Measurements from ENCODE around the gene BCAR3.
A peak's percentile ranks its signal among the peaks of the same experiment; 100 is the strongest.

BCAR3 gene

DNA sequence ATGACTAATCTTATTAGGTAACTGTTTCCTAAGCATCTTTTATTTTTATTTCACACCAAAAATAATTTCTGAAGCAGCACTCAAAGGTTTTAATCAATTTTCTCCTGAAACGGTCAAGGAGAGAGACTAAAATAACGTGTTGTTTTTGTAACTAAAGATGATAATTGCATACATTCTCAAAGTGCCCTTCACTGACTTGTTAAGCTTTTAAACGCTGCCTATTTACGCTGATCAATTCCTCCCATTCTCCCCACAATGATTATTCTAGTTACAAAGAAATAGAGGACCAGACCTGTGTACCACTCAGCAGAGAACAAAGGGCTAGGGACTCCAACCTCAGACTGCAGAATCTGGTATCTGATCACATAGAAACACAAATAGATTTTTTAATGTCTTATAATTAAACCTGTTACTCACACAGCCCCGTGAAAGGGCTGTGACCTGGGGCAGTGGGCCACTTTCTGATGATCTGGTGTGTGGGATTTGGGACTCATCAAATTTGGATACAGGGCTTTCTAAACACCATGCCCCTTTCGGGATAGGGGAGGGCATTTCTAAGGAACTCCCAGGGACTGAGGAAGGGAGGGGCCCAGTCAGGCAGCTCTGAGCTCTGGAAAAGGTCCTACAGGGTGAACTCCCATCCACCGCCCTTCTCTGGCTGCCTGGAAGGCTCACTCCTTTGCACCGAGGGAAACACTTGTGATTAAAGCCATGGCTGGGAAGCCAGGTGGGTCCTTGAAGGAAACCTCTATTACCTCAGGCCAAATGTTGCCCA, 65.2 kb downstream of the BCAR3 start:
- no peak overlapping the region for H2AFZ ChIP-seq (ENCODE audit: low read length)
- peak overlapping the region; percentile 6 for H3K18ac ChIP-seq (ENCODE audit: low read length)
- no peak overlapping the region for H3K4ac ChIP-seq (ENCODE audit: low read length)
- H2BK12ac ChIP-seq (ENCODE audit: low read length), result no peak overlapping the region
- no peak overlapping the region for H3K23ac ChIP-seq (ENCODE audit: low read depth, low read length, poor library complexity)
- H3K9ac ChIP-seq (ENCODE audit: low read depth, low read length, poor library complexity), result no peak overlapping the region
- no peak overlapping the region for H3K4me3 ChIP-seq (ENCODE audit: low read length in 2 of 2)
- WGBS, 2 donors (ENCODE audit: extremely low coverage in 2 of 2, insufficient read length in 2 of 2, insufficient replicate concordance in 1 of 2), result no CpG with 5 or more reads among the region's 8 CpGs
- peaks cover 0 to 24% of the 10 kb centered on the region in 2 donors for H3K36me3 ChIP-seq (replicated peaks in 1 of 2; ENCODE audit: control insufficient read depth in 2 of 2, insufficient read depth in 2 of 2, low read length in 2 of 2)
- peak overlapping the region; percentile 34 for H3K27ac ChIP-seq (replicated peaks; ENCODE audit: low read length)
- H2BK120ac ChIP-seq (ENCODE audit: low read depth, low read length), result no peak overlapping the region
- H3K9me3 ChIP-seq (replicated peaks in 1 of 2; ENCODE audit: control insufficient read depth in 2 of 2, insufficient read depth in 1 of 2, low read depth in 1 of 2, low read length in 2 of 2), result no peaks in the 10 kb centered on the region
- H3K79me1 ChIP-seq (ENCODE audit: low read depth, low read length), result peaks cover 1% of the 10 kb centered on the region
- no peak for DNase-seq (ENCODE audit: low spot score)
- no peaks in the 10 kb centered on the region for H3K27me3 ChIP-seq (ENCODE audit: control insufficient read depth in 3 of 3, insufficient read depth in 3 of 3, low read depth in 1 of 3, low read length in 3 of 3)
- H3K4me2 ChIP-seq (ENCODE audit: insufficient read depth, low read length, poor library complexity, severe bottlenecking), result no peak overlapping the region
- no peak overlapping the region for H4K8ac ChIP-seq (ENCODE audit: low read depth, low read length)
- H3K4me1 ChIP-seq (ENCODE audit: control insufficient read depth in 2 of 2, insufficient read depth in 1 of 2, low read depth in 1 of 2, low read length in 2 of 2), result peaks cover 27 to 40% of the 10 kb centered on the region in 2 donors
- no peak overlapping the region for H2BK15ac ChIP-seq (ENCODE audit: low read length)
- H4K91ac ChIP-seq (ENCODE audit: low read depth, low read length, poor library complexity), result no peak overlapping the region
- H3K14ac ChIP-seq (ENCODE audit: low read length), result no peak overlapping the region
- H2BK5ac ChIP-seq (ENCODE audit: low read length), result no peak overlapping the region
- no peak overlapping the region for H2AK5ac ChIP-seq (ENCODE audit: low read depth, low read length)

DNA sequence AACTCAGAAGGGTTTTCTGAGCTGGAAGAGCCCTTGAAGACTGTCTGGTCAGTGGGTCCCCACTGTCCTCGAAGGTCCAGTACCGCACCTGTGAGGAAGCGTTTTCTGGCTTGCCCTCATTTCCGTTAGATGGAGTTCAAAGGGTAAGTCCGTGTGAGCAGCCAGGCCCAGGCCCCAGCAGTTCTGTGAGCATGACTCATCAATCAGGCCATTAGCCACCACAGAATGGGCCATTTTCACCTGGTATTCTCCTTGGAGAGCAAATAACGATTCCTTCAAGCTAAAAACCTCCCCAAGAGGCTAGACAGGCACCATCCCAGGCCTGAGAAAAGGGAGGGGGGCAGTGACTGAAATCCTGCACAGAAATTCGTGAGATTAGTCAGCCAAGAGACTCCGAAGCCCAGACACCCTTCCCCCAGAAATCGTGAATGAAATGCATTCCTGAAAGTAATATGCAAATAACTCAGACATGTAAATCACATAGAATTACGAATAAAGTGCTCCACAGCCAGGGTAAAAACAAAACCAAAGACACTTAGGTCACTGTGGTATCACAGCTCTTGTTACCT, 66.0 kb downstream of the BCAR3 start:
- H3K4me3 ChIP-seq (ENCODE audit: low read length in 2 of 2), result no peak overlapping the region

DNA sequence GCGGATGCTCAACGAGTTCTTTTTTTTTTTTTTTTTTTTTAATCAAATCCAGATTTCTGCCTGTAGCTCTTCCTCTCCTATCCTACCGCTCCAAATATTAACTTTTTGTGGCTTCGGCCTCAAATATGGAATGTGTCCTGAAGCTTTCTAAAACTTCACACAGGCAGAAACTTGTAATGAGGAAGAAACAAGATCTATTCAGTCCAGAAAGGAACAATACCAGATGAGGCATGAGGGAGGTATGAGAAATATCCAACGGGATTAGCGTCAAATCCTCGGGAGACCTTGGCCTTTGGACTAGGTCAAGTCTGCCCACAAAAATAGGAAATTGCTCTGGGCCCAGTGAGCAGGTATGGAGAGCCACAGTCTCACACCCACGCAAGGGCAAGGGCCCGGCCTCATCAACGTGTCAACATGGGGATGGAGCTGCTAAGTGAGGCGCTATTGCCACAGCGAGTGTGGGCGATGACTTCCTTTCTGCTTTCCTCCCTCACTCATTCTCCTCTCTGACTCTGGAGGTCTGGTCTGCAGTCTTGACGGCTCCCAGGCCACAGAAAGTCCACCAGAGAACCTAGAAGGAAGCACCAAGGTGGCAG, 66.6 kb downstream of the BCAR3 start:
- DNase-seq (ENCODE audit: low spot score), result no peak
- no CpG with 5 or more reads among the region's 14 CpGs for WGBS, 2 donors (ENCODE audit: extremely low coverage in 2 of 2, insufficient read length in 2 of 2, insufficient replicate concordance in 1 of 2)

More for the DNA sequence above, 66.0 kb downstream of the BCAR3 start:
- H4K8ac ChIP-seq (ENCODE audit: low read depth, low read length), result no peak overlapping the region
- H2BK120ac ChIP-seq (ENCODE audit: low read depth, low read length), result no peak overlapping the region
- H3K4me1 ChIP-seq (ENCODE audit: control insufficient read depth in 2 of 2, insufficient read depth in 1 of 2, low read depth in 1 of 2, low read length in 2 of 2), result peaks cover 27 to 40% of the 10 kb centered on the region in 2 donors
- no peak overlapping the region for H3K4me2 ChIP-seq (ENCODE audit: insufficient read depth, low read length, poor library complexity, severe bottlenecking)
- H3K4ac ChIP-seq (ENCODE audit: low read length), result no peak overlapping the region
- H3K27me3 ChIP-seq (ENCODE audit: control insufficient read depth in 3 of 3, insufficient read depth in 3 of 3, low read depth in 1 of 3, low read length in 3 of 3), result no peaks in the 10 kb centered on the region
- H3K23ac ChIP-seq (ENCODE audit: low read depth, low read length, poor library complexity), result no peak overlapping the region
- peak overlapping the region; percentile 31 for H3K18ac ChIP-seq (ENCODE audit: low read length)
- H3K79me1 ChIP-seq (ENCODE audit: low read depth, low read length), result peaks cover 1% of the 10 kb centered on the region
- no peak overlapping the region for H3K9ac ChIP-seq (ENCODE audit: low read depth, low read length, poor library complexity)
- no peak overlapping the region for H2BK15ac ChIP-seq (ENCODE audit: low read length)
- no peak overlapping the region for H2BK12ac ChIP-seq (ENCODE audit: low read length)
- no peak overlapping the region for H4K91ac ChIP-seq (ENCODE audit: low read depth, low read length, poor library complexity)
- H3K9me3 ChIP-seq (replicated peaks in 1 of 2; ENCODE audit: control insufficient read depth in 2 of 2, insufficient read depth in 1 of 2, low read depth in 1 of 2, low read length in 2 of 2), result no peaks in the 10 kb centered on the region
- H2AFZ ChIP-seq (ENCODE audit: low read length), result no peak overlapping the region
- no peak overlapping the region for H3K14ac ChIP-seq (ENCODE audit: low read length)
- H2BK5ac ChIP-seq (ENCODE audit: low read length), result no peak overlapping the region
- no CpG with 5 or more reads among the region's 10 CpGs for WGBS, 2 donors (ENCODE audit: extremely low coverage in 2 of 2, insufficient read length in 2 of 2, insufficient replicate concordance in 1 of 2)
- no peak overlapping the region for H2AK5ac ChIP-seq (ENCODE audit: low read depth, low read length)
- no peak for DNase-seq (ENCODE audit: low spot score)
- peaks cover 0 to 24% of the 10 kb centered on the region in 2 donors for H3K36me3 ChIP-seq (replicated peaks in 1 of 2; ENCODE audit: control insufficient read depth in 2 of 2, insufficient read depth in 2 of 2, low read length in 2 of 2)
- peak overlapping the region; percentile 38 for H3K27ac ChIP-seq (replicated peaks; ENCODE audit: low read length)

DNA sequence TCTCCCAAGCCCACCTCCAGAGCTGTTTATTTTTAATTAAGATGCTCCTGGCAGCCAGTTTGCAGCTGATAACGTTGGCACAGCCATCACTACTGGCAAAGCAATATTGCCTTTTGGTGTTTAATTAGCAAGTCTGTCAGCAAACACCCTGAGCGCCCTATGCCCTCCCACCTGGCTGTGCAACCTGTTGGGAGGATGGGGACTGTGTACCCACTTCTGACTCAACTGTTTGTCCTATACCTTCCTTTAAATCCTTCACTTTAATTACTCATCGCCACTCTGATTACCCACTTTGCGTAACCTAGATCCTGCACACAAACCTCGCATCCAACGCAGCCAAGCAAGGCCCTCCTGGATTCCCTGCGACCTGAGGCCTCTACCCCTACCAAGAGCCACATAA, 67.1 kb downstream of the BCAR3 start:
- Histone ChIP-seq H2AFZ (ENCODE audit: low read length) (no peak overlapping the region), H3K4me1 (ENCODE audit: control insufficient read depth in 2 of 2, insufficient read depth in 1 of 2, low read depth in 1 of 2, low read length in 2 of 2) (peaks cover 27 to 43% of the 10 kb centered on the region in 2 donors), H3K27ac (replicated peaks; ENCODE audit: low read length) (no peak overlapping the region)

More for the DNA sequence above, 66.6 kb downstream of the BCAR3 start:
- Histone ChIP-seq H3K27ac (replicated peaks; ENCODE audit: low read length) (peak overlapping the region; percentile 38), H4K91ac (ENCODE audit: low read depth, low read length, poor library complexity) (no peak overlapping the region), H3K18ac (ENCODE audit: low read length) (peak overlapping the region; percentile 54), H3K4ac (ENCODE audit: low read length) (no peak overlapping the region), H3K79me1 (ENCODE audit: low read depth, low read length) (peaks cover 1% of the 10 kb centered on the region), H2BK5ac (ENCODE audit: low read length) (no peak overlapping the region), H4K8ac (ENCODE audit: low read depth, low read length) (no peak overlapping the region), H3K4me3 (ENCODE audit: low read length in 2 of 2) (peak overlapping the region in 1 of 2 donors; percentile 6), H2BK15ac (ENCODE audit: low read length) (no peak overlapping the region), H2AFZ (ENCODE audit: low read length) (no peak overlapping the region), H3K9ac (ENCODE audit: low read depth, low read length, poor library complexity) (no peak overlapping the region), H2BK120ac (ENCODE audit: low read depth, low read length) (no peak overlapping the region), H3K9me3 (replicated peaks in 1 of 2; ENCODE audit: control insufficient read depth in 2 of 2, insufficient read depth in 1 of 2, low read depth in 1 of 2, low read length in 2 of 2) (no peaks in the 10 kb centered on the region), H2BK12ac (ENCODE audit: low read length) (no peak overlapping the region), H3K14ac (ENCODE audit: low read length) (no peak overlapping the region), H2AK5ac (ENCODE audit: low read depth, low read length) (no peak overlapping the region), H3K4me2 (ENCODE audit: insufficient read depth, low read length, poor library complexity, severe bottlenecking) (no peak overlapping the region), H3K4me1 (ENCODE audit: control insufficient read depth in 2 of 2, insufficient read depth in 1 of 2, low read depth in 1 of 2, low read length in 2 of 2) (peaks cover 27 to 40% of the 10 kb centered on the region in 2 donors), H3K36me3 (replicated peaks in 1 of 2; ENCODE audit: control insufficient read depth in 2 of 2, insufficient read depth in 2 of 2, low read length in 2 of 2) (peaks cover 0 to 24% of the 10 kb centered on the region in 2 donors), H3K27me3 (ENCODE audit: control insufficient read depth in 3 of 3, insufficient read depth in 3 of 3, low read depth in 1 of 3, low read length in 3 of 3) (no peaks in the 10 kb centered on the region), H3K23ac (ENCODE audit: low read depth, low read length, poor library complexity) (no peak overlapping the region)

More for the DNA sequence above, 67.1 kb downstream of the BCAR3 start:
- no peak overlapping the region for H2BK5ac ChIP-seq (ENCODE audit: low read length)
- H3K9ac ChIP-seq (ENCODE audit: low read depth, low read length, poor library complexity), result no peak overlapping the region
- no peak overlapping the region for H2BK15ac ChIP-seq (ENCODE audit: low read length)
- no peak overlapping the region for H3K4ac ChIP-seq (ENCODE audit: low read length)
- H3K9me3 ChIP-seq (replicated peaks in 1 of 2; ENCODE audit: control insufficient read depth in 2 of 2, insufficient read depth in 1 of 2, low read depth in 1 of 2, low read length in 2 of 2), result no peaks in the 10 kb centered on the region
- no peak for DNase-seq (ENCODE audit: low spot score)
- WGBS, 2 donors (ENCODE audit: extremely low coverage in 2 of 2, insufficient read length in 2 of 2, insufficient replicate concordance in 1 of 2), result 100% methylated on average over 1 to 3 of the region's 7 CpGs
- H3K27me3 ChIP-seq (ENCODE audit: control insufficient read depth in 3 of 3, insufficient read depth in 3 of 3, low read depth in 1 of 3, low read length in 3 of 3), result no peaks in the 10 kb centered on the region
- H2BK12ac ChIP-seq (ENCODE audit: low read length), result no peak overlapping the region
- no peak overlapping the region for H2BK120ac ChIP-seq (ENCODE audit: low read depth, low read length)
- H4K8ac ChIP-seq (ENCODE audit: low read depth, low read length), result no peak overlapping the region
- no peak overlapping the region for H2AK5ac ChIP-seq (ENCODE audit: low read depth, low read length)
- no peak overlapping the region for H3K23ac ChIP-seq (ENCODE audit: low read depth, low read length, poor library complexity)
- H4K91ac ChIP-seq (ENCODE audit: low read depth, low read length, poor library complexity), result no peak overlapping the region
- H3K18ac ChIP-seq (ENCODE audit: low read length), result no peak overlapping the region
- H3K4me2 ChIP-seq (ENCODE audit: insufficient read depth, low read length, poor library complexity, severe bottlenecking), result no peak overlapping the region
- no peak overlapping the region for H3K14ac ChIP-seq (ENCODE audit: low read length)
- H3K36me3 ChIP-seq (replicated peaks in 1 of 2; ENCODE audit: control insufficient read depth in 2 of 2, insufficient read depth in 2 of 2, low read length in 2 of 2), result peaks cover 0 to 24% of the 10 kb centered on the region in 2 donors
- no peaks in the 10 kb centered on the region for H3K79me1 ChIP-seq (ENCODE audit: low read depth, low read length)
- H3K4me3 ChIP-seq (ENCODE audit: low read length in 2 of 2), result no peak overlapping the region
